Ammon's horn (tissue), 1 donor: ENCODE results near the gene CHRNA7.

Source experiments
- DNase-seq: peaks from one replicate; pipeline ENCODE4 v3.0.0-alpha.2; 2016; ENCODE audit warnings: low spot score

The CHRNA7 gene

DNA sequence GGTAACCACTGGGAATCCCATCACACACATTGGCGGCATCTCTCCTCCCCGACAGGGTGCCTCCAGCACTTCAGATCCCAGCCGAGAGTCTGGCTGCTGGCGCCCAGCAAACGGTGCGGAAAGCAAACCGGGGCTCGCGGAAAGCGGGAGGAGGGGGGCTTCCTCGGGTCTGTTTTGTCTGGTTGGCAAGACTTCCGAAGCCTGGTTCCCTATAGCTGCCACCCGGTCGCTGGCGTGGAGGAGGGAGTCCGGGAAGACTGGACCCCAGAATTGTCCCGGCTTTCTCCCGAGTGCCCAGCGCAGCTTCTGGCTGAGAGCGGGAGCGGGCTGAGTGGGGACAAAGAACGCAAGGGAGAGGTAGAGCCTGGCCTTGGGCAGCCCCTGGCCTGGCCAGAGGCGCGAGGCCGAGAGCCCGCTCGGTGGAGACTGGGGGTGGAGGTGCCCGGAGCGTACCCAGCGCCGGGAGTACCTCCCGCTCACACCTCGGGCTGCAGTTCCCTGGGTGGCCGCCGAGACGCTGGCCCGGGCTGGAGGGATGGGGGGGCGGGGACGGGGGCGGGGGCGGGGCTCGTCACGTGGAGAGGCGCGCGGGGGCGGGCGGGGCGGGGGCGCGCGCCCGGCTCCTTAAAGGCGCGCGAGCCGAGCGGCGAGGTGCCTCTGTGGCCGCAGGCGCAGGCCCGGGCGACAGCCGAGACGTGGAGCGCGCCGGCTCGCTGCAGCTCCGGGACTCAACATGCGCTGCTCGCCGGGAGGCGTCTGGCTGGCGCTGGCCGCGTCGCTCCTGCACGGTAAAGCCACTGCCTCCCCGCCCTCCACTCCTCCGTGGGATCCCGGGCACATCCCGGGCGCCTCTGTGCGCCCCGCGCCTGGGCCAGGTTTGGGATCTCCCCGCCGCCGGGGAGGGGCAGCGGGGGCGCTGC, at the start of gene CHRNA7:
Gene CHRNA7 (plus strand): TSS at position 654 of the 920 bp plus-strand sequence. CDS start 80 bp downstream, at position 734.
- DNase-seq, result peak; percentile 63

DNA sequence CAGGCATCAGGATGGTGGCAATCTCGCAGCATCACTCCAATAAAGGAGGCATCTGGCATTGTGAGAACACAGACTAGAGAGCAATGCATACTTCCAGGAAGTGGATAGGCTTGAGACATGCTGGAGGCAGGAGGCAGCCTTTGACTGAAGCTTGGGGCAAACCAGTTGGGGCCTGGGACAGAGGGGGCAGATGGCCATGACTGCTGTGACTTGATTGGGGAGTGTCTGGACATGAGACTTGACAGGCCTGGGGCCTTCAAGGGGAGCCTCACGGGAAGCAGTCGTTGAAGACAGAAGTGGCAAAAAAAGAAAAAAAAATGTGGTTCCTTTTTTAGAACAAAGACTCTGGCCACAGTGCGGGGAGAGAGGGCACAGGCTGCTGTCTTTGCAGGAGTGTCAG, 44.7 kb upstream of the CHRNA7 start:
- no peak for DNase-seq

DNA sequence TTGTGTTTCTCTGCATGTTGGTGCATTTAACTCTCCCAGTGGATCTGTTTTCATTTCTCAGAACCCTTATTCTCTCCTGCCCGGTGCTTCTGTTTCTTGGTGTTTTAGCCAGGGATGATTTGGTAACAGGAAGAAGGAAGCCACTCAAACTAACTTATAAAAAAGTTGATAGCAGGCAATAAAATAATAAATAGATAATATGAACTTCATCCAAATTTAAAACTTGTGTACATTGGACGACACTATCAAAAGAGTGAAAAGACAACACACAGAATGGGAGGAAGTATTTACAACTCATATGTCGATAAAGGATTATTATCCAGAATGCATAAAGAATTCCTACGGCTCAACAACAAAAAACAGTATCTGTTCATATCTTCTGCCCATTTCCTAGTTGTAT, 37.3 kb upstream of the CHRNA7 start:
- no peak for DNase-seq

DNA sequence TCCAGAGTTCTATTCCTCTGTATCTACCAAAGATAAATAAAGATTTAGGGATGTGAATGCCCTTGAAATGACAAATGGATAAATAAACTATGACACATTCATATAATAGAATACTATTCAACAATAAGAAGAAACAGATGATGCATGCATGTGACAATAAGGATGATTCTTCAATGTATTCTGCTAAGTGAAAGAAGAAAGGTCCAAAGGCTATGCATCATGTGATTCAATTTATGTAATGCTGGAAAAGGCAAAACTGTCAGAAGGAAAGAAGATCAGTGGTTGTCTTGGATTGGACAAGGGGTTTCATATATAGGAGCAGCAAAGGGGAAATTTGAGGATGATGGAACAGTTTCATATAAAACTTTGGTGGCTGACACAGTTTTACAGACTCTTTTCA, 32.6 kb upstream of the CHRNA7 start:
- DNase-seq, result no peak

DNA sequence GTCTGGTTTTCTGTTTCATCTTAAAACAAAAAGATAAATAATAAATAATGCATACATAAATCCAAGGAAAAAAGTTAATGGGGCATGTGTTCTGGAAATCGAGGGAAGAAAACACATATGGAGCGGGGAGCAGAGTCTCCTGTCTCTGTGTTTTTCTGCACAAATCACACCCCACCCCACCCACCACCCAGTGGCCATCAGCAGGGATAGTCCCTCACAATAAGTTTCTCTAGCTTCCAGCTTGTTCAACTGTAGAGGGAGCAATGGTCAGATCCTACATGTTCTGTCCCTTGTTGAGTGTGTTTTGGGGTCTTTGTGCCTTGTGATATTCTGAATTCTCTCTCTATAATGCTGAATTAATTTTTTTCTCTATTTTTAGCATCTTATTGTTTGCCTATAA, 26.8 kb upstream of the CHRNA7 start:
- DNase-seq, result no peak

DNA sequence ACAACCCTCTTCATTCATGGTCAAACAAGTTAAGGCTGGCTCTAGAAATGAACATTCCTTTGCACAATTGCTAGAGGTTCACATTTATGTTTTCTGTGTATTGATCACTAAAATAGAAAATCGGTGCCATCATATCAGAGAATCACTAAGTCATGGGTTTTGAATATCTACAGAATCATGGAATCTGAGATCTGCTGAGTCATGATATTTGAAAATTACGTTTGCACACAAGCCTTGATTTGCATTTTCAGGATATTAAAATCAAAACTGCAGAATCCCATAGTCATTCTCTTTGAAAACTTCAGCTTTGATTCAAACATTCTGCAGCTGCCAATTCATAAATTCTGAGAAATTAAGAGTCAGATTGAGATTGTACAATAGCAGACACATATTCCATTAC, 26.1 kb upstream of the CHRNA7 start:
- DNase-seq, result no peak

DNA sequence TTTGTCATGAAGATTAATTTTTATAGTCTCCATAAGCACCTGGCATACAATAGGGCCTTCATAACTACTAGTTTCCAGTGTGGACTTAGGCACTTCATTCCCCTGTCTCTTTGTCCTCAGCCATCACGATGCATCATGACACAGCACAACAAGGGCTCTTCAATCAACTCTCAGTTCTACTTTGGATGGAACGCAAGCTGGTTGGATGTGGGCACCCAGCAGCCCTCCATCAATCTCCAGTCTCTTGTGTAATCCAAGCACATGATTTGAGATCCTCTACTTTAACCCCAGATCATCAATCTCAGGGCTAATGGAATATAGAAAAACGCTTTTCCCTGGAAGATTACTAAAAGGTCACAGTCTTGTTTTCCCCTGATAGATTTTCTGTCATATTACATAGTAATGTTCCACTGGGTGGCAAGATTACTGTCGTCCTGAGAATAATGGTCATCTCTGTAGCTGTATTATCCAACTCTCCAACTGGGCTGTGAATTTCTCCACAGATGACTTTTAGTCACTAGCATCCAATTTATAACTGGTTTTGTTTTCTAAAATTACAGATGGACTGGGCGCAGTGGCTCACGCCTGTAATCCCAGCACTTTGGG, 22.9 kb upstream of the CHRNA7 start:
- DNase-seq, result no peak

DNA sequence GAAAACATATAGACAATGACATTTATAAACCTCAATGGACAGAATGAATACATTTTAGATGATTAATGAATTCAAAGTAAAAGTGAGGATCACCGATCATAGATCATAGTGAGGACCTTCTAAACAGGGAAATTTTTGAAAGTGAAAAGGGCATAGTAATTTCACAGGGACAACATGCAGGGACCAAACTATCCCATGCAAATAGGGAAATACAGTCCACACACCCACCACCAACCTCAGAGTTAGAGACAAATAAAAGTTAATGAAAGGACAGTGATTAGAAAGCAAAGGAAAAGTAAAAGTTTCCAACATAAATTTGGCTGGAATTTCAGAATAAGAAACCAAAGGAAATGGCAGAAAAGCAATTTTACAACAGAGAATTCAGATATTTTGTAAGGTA, 15.4 kb upstream of the CHRNA7 start:
- no peak for DNase-seq

DNA sequence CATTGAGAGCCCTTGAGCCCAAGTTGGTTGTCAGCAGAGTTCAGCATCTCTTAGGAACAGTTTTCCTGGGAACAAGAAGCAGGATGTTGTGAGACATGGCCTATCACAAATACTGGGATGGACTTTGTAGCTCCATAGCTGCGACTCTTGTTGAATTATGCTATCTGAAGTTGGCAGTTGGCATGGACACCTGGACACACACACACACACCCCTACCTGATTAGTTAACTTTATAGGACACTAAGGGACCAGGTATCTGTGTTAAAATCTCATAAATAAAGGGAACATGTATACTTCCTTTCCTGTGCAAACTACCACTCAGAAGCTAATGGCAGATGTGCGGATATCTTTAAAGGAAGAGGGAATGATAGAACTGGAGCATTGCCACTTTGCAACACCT, 10.2 kb upstream of the CHRNA7 start:
- no peak for DNase-seq

DNA sequence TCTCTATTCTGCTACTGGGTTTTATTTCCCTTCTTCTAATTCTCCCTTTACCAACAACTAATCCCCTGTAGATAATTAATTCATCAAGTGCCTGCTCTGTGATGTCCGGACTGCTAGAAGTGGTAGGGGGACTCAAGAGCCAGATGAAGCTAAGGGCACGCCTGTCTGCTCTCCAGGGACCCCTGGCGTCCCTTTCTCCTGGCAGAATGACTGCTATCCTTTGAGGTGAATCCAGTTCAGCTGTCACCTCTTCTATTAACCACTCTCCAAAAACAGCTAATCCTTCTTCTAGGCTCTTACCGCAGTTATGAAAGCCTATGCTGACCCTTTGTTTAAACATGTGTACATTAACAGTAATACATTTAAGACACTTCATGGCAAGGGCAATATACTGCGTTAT, 1.4 kb upstream of the CHRNA7 start:
- no peak for DNase-seq

DNA sequence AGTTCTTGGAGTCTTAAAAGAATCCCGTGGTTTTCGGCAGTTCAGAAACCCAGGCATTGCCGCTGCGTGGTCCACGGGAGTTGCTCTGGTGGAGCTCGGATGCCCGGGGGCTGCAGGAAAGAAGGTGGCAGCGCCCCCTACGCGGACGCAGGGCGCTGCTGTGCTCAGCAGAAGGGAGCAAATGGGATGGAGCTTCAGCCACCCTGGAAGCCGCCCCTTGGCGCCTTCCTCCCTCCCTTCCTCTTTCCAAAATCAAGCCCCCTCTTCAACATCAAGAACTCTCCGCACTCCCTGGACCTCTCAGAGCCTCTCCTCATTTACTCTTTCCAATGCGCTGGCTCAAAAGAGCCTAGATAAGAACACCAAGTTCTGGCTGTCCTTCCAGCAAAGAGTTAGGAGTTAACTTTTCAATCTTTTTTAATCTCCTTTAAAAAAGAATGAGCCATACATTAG, 880 bp upstream of the CHRNA7 start:
- DNase-seq, result peak; percentile 70

DNA sequence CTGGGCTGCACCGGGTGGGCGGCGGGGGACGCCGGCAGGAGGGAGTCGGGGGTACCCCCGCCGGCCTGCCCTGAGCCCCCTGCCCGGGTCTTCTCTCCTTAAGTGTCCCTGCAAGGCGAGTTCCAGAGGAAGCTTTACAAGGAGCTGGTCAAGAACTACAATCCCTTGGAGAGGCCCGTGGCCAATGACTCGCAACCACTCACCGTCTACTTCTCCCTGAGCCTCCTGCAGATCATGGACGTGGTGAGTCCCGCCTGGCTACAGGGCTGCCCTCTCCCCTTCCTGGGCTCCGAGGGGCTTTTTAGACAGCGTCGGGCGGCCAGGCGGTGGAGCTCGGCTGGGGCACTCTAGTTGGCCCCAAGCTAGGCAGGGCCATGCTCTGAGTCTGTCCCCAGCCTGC, 480 bp downstream of the CHRNA7 start:
- DNase-seq, result no peak

DNA sequence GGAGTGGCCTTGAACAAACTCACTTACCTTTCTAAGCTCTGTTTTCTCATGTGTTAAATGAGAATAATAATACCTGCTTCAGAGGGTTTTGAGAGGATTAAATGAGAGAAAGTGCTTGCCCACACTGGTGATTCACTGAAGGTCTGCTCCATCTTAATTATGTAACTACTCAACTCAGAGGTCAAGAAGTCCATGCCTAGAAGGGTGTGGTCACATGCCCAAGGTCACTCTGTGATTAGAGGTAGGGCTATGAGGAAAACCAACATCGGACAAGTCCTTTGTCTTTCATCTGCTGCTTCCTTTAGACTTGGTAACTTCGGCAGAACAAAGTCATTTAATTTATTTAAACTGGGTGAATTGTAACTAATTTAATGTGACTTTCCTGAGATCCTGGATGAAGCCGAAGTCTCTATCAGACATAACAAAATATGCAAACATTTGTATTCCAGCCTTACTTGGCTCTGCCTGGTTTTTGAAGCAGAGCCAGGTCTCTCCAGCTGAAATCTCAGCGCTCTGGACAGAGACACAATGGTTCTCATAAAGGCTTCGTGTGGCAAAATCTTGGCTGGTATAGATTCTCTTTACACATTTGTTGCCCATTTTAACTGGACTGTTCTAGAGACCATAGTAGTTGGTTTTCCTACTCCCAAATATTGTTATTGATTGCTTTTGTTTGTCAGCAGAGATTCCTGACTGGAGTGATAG, 3.0 kb downstream of the CHRNA7 start:
- DNase-seq, result peak; percentile 24

DNA sequence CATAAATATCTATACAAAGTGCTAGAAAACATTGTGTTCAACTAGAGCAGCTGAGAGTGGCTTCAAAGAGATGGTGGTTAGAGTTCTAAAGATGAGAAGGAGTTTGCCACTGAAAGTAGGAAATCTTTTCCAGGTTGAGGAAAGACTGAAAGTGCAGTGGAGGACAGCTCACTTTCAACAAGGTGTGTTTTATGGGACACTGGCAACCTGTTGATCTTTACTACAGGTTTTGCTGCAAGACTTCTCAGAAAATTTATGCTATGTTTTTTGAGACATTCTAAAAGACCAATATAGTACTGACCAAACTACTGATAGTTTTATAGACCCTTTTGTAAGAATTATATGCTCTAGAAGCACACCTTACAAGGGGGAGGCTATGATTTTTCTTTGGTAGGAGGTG, 3.8 kb downstream of the CHRNA7 start:
- no peak for DNase-seq

DNA sequence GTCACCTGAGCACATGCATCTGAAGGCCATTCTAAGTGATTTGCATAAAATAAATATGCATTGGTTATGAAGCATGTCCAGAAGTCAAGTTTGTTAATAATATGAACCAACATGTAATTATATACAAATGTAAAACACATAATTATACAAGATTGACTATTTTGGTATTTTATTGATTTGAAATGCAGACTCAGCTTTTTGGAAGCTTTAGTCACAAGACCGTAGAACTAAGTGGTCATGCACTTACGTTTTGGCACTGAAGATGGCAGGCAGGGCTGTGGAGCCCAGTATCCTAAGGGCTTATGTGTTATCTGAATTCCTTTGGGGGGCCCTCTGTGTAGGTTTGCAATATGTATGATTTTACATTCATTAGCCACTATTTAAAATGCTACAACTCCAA, 5.0 kb downstream of the CHRNA7 start:
- DNase-seq, result no peak

DNA sequence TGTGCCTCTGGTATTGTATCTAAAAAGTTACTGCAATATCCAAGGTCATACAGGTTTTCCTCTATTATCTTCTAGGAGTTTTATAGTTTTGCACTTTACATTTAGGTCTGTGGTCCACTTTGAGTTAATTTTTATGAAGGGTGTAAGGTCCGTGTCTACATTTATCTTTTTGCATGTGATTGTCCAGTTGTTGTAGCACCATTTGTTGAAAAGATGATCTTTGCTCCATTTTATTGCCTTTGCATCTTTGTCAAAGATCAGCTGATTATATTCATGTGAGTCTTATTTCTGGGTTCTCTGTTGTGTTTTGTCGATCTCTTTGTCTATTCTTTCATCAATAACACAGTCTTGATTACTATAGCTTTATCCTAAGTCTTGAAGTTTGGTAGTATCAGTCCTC, 6.7 kb downstream of the CHRNA7 start:
- DNase-seq, result no peak

DNA sequence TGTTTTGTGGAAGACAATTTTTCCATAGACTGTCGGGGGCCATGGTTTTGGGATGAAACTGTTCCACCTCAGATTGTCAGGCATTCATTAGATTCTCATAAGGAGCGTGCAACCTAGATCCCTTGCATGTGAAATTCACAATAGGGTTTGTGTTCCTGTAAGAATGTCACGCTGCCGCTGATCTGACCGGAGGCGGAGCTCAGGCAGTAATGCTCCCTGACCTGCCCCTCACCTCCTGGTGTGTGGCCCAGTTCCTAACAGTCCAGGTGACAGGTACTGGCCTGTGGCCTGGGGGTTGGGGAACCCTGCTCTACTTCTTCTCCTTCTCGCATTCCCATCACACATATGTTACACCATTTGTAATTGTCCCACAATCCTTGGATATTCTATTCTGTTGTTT, 11.0 kb downstream of the CHRNA7 start:
- DNase-seq, result no peak

DNA sequence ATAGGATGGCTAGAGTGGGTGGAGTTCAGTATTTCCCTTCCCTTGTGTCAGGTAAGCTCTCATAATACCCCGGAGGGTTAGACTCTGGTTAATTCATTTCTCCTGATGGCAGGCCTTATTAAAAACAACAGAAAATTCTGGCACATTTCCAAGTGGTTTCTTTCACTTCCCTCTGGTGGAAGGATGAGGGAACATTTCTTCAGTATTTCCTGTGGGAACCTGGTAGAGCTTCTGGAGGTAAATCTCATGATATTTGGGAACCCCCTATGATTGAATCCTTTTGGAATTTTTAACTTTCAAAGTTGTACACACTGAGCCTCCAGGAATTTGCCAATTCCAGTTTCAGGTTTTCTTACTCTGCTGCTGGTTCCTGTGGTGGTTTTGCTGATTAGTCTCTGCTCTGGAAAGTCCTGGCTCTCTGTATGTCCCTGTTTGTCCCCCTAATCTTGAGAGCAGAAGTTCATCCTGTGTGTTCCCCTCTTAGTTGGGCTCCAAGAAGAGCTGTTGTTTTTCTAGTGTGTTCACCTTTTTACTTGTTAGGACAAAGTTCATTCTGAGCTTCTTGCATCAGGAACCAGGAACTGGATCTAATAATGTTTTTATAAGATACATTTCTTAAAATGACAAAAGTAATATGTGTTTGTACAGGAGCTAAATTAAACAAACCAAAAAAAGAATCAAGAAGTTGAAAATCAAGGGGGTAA, 12.1 kb downstream of the CHRNA7 start:
- DNase-seq, result no peak

DNA sequence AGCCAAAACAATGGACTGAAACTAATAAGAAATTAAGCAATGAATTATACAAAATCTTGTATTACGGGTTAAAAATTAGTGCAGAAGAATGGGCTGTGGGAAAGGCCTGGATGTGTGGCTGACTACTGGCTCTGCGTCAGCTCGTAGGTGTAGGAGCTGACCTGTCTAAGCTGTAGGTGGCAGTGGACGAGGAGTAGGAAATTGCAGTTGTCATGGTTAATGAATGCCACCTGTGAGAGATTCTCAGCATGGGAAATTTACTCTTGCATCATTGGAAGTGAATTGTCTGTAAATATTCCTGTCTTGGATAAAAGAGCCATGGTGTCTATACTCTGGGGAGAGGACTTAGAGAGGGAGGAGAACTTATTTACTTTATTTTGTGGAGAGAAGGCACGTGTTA, 23.4 kb downstream of the CHRNA7 start:
- DNase-seq, result no peak

DNA sequence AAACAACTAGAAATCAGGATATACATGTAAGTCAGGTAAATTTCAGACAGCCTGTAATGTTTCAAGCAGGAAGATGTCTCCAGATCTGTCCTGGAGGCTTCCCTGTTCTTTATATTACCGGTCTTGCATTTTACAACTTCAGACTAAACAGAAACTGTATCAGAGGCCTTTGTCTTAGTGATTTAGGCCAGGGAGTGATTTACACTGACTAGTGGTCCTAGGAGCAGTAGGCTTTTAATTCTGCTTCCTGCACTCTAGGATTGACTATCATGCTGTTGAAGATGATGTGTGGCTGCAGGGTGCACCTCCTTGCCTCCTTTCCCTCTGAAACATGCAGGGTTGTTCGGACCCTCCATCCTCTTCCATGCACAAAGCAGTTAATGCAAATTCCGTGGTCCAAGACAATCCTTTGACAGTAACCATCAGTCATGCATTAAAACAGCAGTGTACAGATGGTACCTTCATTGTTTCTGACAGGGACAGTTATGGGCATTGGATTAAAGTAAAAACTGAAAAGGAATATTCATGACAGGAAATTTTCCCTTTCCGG, 27.6 kb downstream of the CHRNA7 start:
- no peak for DNase-seq

DNA sequence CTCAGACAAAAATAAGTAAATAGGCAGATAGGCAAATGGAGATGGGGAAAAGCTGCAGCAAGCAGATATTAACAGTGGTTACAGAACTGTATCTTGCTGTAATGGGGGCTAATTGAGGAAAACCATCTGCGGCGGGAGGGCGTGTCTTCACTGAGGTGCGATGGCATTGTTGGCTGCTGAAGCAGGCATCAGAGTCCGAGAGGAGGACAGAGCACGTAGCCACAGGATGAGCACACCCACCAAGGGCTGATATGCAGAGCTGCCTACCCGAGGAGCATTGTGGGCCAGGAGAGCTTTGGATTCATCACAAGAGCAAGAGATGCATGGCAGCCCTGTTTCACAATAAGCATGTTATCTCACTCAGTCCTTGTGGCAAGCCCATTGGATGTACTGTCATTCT, 30.4 kb downstream of the CHRNA7 start:
- DNase-seq, result no peak

DNA sequence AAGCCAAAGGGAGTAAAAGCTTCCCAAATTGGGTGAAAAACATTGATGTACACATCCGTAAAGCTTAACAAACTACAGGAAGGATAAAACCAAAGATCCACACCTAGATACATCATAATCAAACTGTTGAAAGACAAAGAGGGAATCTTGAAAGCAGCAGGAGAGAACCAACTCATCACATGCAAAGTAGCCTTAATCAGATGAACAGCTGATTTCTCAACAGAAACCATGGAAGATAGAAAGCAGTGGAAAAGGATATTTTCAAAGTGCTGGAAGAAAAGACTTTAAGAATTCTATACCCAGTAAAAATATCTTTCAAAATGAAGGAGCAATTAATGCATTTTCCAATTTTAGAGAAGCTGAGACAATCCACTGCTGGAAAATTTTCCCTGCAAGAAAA, 36.8 kb downstream of the CHRNA7 start:
- no peak for DNase-seq
